ENCODE measurements around the gene ATP6AP1.
A peak's percentile ranks its signal among the peaks of the same experiment; 100 is the strongest.

The ATP6AP1 gene

GRCh38 chrX:154471839-154472684 lies 43.6 kb downstream of the ATP6AP1 start:
- DNase-seq (ENCODE audit: low read depth) = no peak

DNA sequence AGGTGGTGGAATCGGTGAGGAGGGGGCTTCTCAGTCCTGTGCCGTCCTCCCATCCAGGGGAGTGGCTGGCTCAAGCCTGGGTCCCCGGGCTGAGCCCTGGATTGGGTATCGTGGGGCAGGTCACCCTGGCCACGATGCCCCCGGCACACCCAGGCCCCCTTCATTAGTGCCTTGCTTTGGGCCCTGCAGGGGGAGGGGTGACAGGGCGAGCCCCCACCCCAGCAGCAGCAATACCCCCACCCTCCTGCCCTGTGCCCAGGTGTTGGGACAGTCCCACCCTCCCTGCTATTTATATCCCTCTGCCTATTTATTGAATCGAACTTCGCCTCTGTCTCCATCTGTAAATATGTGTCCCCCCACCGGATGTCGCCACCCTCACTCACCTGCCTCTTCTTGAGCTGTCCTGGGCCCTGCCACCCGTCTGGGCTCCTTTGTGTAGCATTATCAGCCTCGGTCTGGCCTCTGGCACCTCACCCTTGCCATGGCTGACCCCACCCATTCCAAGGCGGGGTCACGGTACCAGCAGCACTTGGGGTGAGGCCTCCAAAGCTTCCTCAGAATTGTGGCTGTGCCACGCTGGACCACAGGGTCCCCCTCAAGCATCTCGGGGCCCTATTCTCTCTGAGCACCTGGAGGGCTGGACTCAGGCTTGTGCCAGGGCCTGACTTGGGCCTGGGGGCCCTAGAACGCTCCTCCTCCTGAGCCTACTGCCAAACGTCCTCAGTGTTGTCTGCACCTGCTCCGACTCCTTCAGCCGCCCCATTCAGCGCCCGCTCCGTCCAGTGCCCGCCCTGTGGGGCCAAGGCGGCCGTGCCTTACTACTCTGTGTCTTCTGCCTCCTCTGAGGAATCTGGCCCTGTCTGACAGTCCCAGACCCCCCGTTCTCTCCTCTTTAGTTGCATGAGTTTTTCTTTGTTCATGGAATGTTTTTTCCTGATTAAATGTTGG lies 44.5 kb downstream of the ATP6AP1 start:
- DNase-seq (ENCODE audit: low read depth) = no peak

- no peak for DNase-seq (ENCODE audit: low read depth)
These were observed 45.2 kb downstream of the ATP6AP1 start for GRCh38 chrX:154473683-154474082.

DNA sequence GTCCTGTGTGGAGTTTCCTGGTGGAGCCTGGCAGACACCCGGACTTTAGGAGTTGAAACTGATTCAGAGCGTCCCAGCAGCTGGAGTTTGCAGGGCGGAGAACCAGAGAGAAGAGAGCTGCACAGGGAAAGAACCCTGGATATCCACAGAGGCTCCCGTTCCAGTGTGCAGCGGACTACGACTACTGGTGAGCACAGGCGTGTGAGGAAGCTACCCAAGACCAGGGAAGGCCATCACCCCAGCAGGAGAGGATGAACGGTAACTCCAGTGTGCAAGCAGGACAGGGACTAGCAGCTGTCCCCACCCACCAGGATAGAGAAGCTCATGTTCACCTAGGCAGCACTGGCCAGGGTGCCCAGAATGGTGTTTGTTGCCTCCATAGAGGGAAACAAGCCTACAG lies 48.3 kb downstream of the ATP6AP1 start:
- DNase-seq (ENCODE audit: low read depth) = no peak

DNA sequence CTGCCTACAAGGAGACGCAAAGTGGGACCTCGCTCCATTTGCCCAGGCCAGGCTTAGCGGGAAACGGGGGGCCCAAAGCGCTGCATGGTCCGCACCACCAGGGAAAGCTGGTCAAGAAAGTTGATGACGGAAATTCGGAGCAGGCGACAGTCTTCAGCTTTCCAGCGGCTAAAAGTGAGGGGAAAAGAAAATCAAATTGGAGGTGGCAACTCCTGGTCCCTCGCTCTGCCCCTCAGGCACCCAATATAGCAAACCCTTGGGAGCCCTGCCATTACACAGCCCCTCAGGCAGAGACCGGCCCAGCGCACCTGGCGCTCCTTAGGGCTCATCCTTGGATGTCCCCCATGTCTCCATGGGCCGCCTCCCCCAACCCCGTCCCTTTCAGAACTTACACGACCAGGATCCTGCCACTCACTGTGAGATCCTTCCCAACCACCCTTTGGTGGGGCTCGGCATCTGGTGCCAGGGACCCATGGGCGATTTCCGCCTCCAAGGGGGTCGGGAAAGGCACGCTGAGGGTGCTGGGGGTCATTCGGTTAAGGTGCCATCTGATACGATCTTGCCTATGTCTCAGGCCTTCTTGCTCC lies 49.5 kb downstream of the ATP6AP1 start:
- no peak for DNase-seq (ENCODE audit: low read depth)

GRCh38 chrX:154478728-154479622 lies 50.5 kb downstream of the ATP6AP1 start, which contains the start of gene LAGE3:
Gene LAGE3 (minus strand): TSS chrX:154479281. CDS start chrX:154478915, 366 bp downstream.
- peak; percentile 81 for DNase-seq (ENCODE audit: low read depth)

- no peak for DNase-seq (ENCODE audit: low read depth)
These were observed 52.7 kb downstream of the ATP6AP1 start for GRCh38 chrX:154481195-154481594.

DNA sequence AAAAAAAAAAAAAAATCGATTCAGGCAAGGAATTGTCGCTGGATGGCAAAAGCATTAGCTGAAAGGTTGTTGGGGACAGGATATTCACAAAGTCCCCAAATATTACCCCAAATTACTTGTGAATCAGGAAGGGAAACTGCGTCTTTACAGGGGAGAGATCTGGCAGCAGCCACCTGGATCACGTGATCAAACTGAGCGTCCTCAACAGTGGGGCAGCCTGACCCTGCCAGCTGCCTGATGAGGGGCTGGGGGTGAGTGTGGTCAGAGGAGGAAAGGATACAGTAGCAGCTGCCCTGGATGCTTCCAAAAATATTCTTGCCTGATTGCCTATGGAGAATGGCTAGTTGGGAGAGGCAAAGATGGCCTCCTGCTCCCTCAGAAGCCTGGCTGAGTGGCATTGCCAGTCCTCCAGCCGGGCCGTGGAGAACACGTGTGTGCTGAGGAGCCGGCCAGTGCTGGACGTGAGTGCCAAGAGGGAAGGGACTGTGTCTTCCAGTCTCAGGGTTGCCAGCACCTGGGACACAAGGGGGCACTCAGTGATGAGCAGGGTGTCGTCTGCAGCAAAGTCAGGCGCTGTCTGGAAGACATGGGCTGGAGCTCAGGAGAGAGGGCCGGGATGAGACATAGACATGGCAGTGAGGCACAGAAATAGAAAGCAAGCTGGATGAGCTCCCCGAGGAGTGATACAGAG lies 53.6 kb downstream of the ATP6AP1 start:
- DNase-seq (ENCODE audit: low read depth) = no peak

GRCh38 chrX:154482786-154483185 lies 54.3 kb downstream of the ATP6AP1 start:
- DNase-seq (ENCODE audit: low read depth) = no peak

DNA sequence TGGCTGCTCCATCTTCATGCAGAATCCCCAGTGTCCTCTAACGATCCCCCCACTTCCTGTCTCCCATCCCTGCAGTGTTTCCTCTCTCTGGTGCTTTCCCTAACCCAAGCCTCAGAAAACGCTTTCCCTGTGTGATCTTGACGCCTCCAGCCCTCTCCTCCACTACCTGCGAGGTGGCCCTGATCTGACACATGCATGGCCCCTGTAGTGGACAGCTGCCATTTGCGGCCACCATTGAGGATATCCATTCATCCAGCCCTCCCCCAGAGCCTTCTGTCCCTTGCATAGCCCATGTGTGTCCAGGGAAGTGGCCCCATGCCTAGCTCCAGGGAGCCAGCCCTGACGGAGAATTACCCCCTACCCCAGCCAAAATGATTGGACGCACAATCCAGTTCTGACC lies 54.8 kb downstream of the ATP6AP1 start:
- no peak for DNase-seq (ENCODE audit: low read depth)

DNA sequence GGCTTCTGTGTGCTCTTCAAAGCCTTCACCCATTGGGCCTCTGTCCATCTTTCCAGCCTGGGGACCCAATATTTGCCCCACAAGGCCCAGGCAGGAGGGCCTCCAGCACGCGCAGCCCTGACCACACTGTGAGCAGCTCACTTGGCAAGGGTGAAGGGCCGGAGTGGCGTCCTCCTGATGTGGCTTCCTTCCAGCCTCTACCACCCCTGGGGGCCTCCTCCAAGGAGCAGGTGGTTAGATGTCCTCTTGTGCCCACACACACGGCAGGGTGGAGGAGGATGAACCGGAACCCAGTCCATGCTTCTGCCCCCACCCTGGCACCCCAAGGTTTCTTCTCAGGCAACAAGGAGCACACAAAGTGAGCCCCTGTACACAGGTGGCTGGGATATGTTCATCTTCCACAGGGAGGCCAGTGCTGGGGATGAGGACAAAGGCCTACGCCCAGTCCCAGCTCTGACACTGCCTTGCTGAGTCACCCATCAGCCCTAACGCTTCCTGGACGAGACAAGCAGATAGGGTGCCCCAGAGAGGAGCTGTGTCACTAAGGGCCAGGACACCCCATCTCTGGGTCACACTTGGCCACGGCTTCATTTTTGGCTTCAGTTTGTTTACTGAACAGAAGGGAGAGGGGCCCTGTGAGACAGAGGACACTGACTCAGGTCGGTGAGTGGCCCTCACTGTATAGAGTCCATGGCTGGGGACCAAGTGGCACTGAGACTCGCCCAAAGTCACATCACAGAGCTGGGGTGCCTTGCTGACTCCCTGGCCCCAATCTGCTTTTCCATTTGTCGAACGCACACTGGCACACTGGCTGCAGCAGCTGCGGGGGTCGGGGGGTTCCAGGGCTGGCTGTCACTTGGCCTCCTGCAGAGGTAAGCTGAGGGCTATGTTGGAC lies 56.0 kb downstream of the ATP6AP1 start:
- no peak for DNase-seq (ENCODE audit: low read depth)

- no peak for DNase-seq (ENCODE audit: low read depth)
These were observed 56.9 kb downstream of the ATP6AP1 start for GRCh38 chrX:154485150-154486051.

DNA sequence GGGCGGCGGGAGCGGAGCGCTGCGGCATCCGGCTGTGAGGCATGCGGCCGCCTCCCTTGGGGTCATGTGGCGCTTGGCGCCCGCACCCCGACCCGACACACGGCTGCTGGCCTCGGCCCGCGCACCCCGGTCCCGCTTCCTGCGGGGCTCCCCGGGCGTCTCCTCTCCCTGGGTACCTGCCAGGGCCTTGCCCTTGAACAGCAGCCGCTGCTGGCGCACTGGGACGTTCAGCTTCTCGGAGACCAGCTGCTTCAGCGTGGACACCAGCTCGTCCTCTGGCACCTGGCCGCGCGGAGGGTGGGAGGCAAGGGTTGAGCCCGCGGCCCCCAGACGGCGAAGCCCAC lies 57.5 kb downstream of the ATP6AP1 start:
- DNase-seq (ENCODE audit: low read depth) = peak; percentile 26
